Measurements from ENCODE around the gene HIGD1A.
"Not testable (repeated sequence)": the region's sequence is repeated elsewhere in the genome, so short reads cannot be mapped to it uniquely, and the experiment has no call there.

The HIGD1A gene

DNA sequence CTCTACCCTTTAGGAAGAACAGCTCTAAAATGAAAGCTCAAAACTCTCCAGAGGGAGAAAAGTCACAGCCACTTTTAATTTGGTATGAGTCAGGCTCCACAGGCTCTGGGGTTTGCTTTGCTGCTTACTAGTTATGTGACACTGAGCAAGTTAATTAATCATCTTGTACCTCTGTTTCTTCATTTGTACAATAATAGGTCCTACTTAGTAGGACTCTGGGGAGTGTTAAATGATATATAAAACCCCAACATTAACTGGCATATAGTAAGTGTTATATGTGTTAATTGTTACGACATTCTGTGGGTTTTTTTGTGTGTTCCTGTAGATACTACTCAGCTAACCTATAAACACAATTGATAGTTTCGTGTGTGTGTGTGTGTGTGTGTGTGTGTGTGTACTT is 11.5 kb upstream of the HIGD1A start:
- H3K9me3 ChIP-seq (ENCODE audit: insufficient read depth, low read length) = no peaks in the 10 kb centered on the region
- no peak overlapping the region for H3K4me3 ChIP-seq (ENCODE audit: insufficient read depth, low read length, poor library complexity, severe bottlenecking)
- no peak overlapping the region for H3K9ac ChIP-seq (ENCODE audit: low read length)
- H3K27me3 ChIP-seq (ENCODE audit: low read length) = no peaks in the 10 kb centered on the region
- no peaks in the 10 kb centered on the region for H4K20me1 ChIP-seq (ENCODE audit: low read depth, low read length)
- H3K27ac ChIP-seq (ENCODE audit: low read depth, low read length) = no peak overlapping the region
- no peak overlapping the region for H2AFZ ChIP-seq (ENCODE audit: low read depth, low read length, severe bottlenecking)
- H3K9me2 ChIP-seq (replicated peaks; ENCODE audit: insufficient read depth, low read length) = no peaks in the 10 kb centered on the region
- no peak overlapping the region for H3K4me2 ChIP-seq (ENCODE audit: low read depth, low read length, poor library complexity, severe bottlenecking)
- no peaks in the 10 kb centered on the region for H3K79me2 ChIP-seq (ENCODE audit: insufficient read depth, low read length)
- TF ChIP-seq, protein P1, sequence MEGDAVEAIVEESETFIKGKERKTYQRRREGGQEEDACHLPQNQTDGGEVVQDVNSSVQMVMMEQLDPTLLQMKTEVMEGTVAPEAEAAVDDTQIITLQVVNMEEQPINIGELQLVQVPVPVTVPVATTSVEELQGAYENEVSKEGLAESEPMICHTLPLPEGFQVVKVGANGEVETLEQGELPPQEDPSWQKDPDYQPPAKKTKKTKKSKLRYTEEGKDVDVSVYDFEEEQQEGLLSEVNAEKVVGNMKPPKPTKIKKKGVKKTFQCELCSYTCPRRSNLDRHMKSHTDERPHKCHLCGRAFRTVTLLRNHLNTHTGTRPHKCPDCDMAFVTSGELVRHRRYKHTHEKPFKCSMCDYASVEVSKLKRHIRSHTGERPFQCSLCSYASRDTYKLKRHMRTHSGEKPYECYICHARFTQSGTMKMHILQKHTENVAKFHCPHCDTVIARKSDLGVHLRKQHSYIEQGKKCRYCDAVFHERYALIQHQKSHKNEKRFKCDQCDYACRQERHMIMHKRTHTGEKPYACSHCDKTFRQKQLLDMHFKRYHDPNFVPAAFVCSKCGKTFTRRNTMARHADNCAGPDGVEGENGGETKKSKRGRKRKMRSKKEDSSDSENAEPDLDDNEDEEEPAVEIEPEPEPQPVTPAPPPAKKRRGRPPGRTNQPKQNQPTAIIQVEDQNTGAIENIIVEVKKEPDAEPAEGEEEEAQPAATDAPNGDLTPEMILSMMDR (IDR thresholded peaks at IDR 0.05; ENCODE audit: insufficient read depth, low read length, poor library complexity, severe bottlenecking) = no peak
- no peak for TF ChIP-seq EZH2phosphoT487 (conservative IDR thresholded peaks at IDR 0.05; ENCODE audit: low read length)
- no peaks in the 10 kb centered on the region for H3F3A ChIP-seq (ENCODE audit: insufficient read depth)
- H3K36me3 ChIP-seq (ENCODE audit: low read length) = no peaks in the 10 kb centered on the region

DNA sequence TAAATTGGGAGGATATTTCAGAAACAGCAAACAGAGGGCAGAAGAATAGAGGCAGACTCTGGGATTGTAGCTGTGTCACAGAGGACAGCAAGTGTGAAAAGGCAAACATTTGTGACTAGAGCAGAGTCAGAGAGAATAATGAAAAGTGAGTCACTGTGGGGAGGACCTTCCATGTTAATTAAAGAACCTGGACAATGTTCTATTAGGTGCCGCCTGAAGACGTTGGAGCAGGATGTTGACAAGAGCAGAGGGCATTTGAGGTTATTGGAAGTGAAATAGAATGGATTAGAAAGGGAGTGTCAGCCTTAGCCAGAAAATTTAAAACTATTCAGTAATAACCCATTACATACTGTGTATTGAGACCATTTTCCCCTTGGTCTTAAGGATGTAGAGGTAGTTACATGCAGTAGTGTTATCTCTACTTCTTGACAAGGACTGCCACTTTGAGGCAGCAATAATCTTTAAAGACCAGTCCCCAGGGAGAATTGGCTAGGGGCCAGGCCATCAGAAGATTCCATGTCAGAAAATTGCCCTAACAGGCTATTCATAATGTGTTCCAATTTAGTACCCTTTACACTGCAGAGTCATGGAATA is 10.7 kb upstream of the HIGD1A start:
- Histone ChIP-seq H3K27me3 (ENCODE audit: low read length) (no peaks in the 10 kb centered on the region), H3K9ac (ENCODE audit: low read length) (no peak overlapping the region), H3K79me2 (ENCODE audit: insufficient read depth, low read length) (no peaks in the 10 kb centered on the region), H4K20me1 (ENCODE audit: low read depth, low read length) (no peaks in the 10 kb centered on the region), H2AFZ (ENCODE audit: low read depth, low read length, severe bottlenecking) (no peak overlapping the region), H3F3A (ENCODE audit: insufficient read depth) (no peaks in the 10 kb centered on the region), H3K36me3 (ENCODE audit: low read length) (no peaks in the 10 kb centered on the region), H3K9me2 (replicated peaks; ENCODE audit: insufficient read depth, low read length) (no peaks in the 10 kb centered on the region), H3K9me3 (ENCODE audit: insufficient read depth, low read length) (no peaks in the 10 kb centered on the region), H3K27ac (ENCODE audit: low read depth, low read length) (no peak overlapping the region), H3K4me2 (ENCODE audit: low read depth, low read length, poor library complexity, severe bottlenecking) (no peak overlapping the region), H3K4me3 (ENCODE audit: insufficient read depth, low read length, poor library complexity, severe bottlenecking) (no peak overlapping the region)
- TF ChIP-seq, protein P1 (IDR thresholded peaks at IDR 0.05; ENCODE audit: insufficient read depth, low read length, poor library complexity, severe bottlenecking) = no peak
- TF ChIP-seq EZH2phosphoT487 (conservative IDR thresholded peaks at IDR 0.05; ENCODE audit: low read length) = no peak

DNA sequence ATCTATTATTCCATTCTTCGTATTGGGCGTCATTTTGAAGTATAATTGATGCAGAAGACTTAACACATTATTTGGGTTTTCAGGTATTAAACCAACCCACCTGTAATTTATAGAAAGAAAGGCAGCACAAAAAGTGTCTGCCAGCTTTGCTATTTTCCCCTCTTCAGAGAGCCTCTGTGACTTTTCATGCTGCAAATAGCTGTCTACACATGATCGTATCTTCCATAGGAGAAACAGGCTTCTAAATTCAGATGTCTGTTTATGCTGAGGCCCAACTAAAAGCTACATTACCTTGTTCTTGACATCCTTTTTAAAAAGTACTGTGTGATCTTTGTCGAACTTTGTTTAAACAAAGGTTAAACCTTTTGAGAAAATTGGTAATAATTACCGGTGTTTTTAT is 10.0 kb upstream of the HIGD1A start:
- H3K27ac ChIP-seq (ENCODE audit: low read depth, low read length) = no peak overlapping the region
- H2AFZ ChIP-seq (ENCODE audit: low read depth, low read length, severe bottlenecking) = no peak overlapping the region
- no peaks in the 10 kb centered on the region for H3K79me2 ChIP-seq (ENCODE audit: insufficient read depth, low read length)
- no peak overlapping the region for H3K4me2 ChIP-seq (ENCODE audit: low read depth, low read length, poor library complexity, severe bottlenecking)
- no peaks in the 10 kb centered on the region for H3K9me3 ChIP-seq (ENCODE audit: insufficient read depth, low read length)
- TF ChIP-seq, protein P1 (IDR thresholded peaks at IDR 0.05; ENCODE audit: insufficient read depth, low read length, poor library complexity, severe bottlenecking) = no peak
- TF ChIP-seq EZH2phosphoT487 (conservative IDR thresholded peaks at IDR 0.05; ENCODE audit: low read length) = no peak
- no peaks in the 10 kb centered on the region for H3F3A ChIP-seq (ENCODE audit: insufficient read depth)
- H4K20me1 ChIP-seq (ENCODE audit: low read depth, low read length) = no peaks in the 10 kb centered on the region
- no peak overlapping the region for H3K4me3 ChIP-seq (ENCODE audit: insufficient read depth, low read length, poor library complexity, severe bottlenecking)
- H3K27me3 ChIP-seq (ENCODE audit: low read length) = no peaks in the 10 kb centered on the region
- no peak overlapping the region for H3K9ac ChIP-seq (ENCODE audit: low read length)
- no peaks in the 10 kb centered on the region for H3K36me3 ChIP-seq (ENCODE audit: low read length)
- no peaks in the 10 kb centered on the region for H3K9me2 ChIP-seq (replicated peaks; ENCODE audit: insufficient read depth, low read length)

DNA sequence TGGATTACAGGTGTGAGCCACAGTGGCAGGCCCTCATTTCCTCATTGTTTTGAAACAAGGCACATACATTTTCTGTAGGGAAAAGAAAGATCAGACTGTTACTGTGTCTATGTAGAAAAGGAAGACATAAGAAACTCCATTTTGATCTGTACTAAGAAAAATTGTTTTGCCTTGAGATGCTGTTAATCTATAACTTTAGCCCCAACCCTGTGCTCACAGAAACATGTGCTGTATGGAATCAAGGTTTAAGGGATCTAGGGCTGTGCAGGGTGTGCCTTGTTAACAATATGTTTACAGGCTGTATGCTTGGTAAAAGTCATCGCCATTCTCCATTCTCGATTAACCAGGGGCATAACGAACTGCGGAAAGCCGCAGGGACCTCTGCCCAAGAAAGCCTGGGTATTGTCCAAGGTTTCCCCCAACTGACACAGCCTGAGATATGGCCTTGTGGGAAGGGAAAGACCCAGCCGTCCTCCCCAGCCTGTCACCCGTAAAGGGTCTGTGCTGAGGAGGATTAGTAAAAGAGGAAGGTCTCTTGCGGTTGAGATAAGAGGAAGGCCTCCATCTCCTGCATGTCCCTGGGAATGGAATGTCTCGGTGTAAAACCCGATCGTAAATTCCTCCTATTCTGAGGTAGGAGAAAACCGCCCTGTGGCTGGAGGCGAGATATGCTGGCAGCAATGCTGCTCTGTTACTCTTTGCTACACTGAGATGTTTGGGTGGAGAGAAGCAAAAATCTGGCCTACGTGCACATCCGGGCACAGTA is 7.0 kb upstream of the HIGD1A start:
- H3K79me2 ChIP-seq (ENCODE audit: insufficient read depth, low read length); H3K27ac ChIP-seq (ENCODE audit: low read depth, low read length); H3K27me3 ChIP-seq (ENCODE audit: low read length); H3K4me3 ChIP-seq (ENCODE audit: insufficient read depth, low read length, poor library complexity, severe bottlenecking); H3K4me2 ChIP-seq (ENCODE audit: low read depth, low read length, poor library complexity, severe bottlenecking); H3K9me3 ChIP-seq (ENCODE audit: insufficient read depth, low read length); H2AFZ ChIP-seq (ENCODE audit: low read depth, low read length, severe bottlenecking); H3K9me2 ChIP-seq (replicated peaks; ENCODE audit: insufficient read depth, low read length); H3F3A ChIP-seq (ENCODE audit: insufficient read depth); H3K9ac ChIP-seq (ENCODE audit: low read length); H4K20me1 ChIP-seq (ENCODE audit: low read depth, low read length); H3K36me3 ChIP-seq (ENCODE audit: low read length): not testable (repeated sequence)

DNA sequence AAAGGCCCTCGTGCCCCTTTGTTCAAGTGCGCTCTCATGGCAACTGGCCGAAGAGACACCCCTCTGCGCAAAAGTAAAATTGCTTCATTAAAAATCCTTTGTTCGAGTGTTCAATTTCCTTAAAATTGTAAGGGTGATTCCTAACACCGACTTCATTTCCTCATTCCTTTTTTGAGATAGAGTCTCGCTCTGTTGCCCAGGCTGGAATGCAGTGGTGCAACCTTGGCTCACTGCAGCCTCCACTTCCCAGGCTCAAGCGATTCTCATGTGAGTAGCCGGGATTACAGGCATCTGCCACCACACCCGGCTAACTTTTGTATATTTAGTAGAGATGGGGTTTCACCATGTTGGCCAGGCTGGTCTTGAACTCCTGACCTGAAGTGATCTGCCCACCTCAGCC is 6.4 kb upstream of the HIGD1A start:
- H3K4me2 ChIP-seq (ENCODE audit: low read depth, low read length, poor library complexity, severe bottlenecking); H3K79me2 ChIP-seq (ENCODE audit: insufficient read depth, low read length); H3K27me3 ChIP-seq (ENCODE audit: low read length); H4K20me1 ChIP-seq (ENCODE audit: low read depth, low read length); H3K27ac ChIP-seq (ENCODE audit: low read depth, low read length); H3F3A ChIP-seq (ENCODE audit: insufficient read depth); H3K36me3 ChIP-seq (ENCODE audit: low read length); H2AFZ ChIP-seq (ENCODE audit: low read depth, low read length, severe bottlenecking); H3K9me3 ChIP-seq (ENCODE audit: insufficient read depth, low read length); H3K9ac ChIP-seq (ENCODE audit: low read length); H3K4me3 ChIP-seq (ENCODE audit: insufficient read depth, low read length, poor library complexity, severe bottlenecking); H3K9me2 ChIP-seq (replicated peaks; ENCODE audit: insufficient read depth, low read length): not testable (repeated sequence)
